ENCODE measurements around the gene MYT1. TPM values are rescaled to one million over a fixed set of nuclear protein-coding genes. Genes with fewer than 3 reads are reported as not detected.

Gene MYT1
- total and polyA plus RNA-seq, 2 of the 13 experiments (the other 11 are each of a cell fraction or from before 2014, with no cell fraction given) = 0.58 to 2.5 TPM

GRCh38 chr20:64220891-64221527 lies 56.8 kb downstream of the MYT1 start (continued):
- TF ChIP-seq KAT7 (CRISPR knock-in tag; IDR thresholded peaks at IDR 0.05; ENCODE audit: borderline replicate concordance) (no peak), ZSCAN30 (CRISPR knock-in tag; IDR thresholded peaks at IDR 0.05) (no peak), ZNF567 (CRISPR knock-in tag; IDR thresholded peaks at IDR 0.05; ENCODE audit: borderline replicate concordance) (peak; percentile 23; the same call in 1 of the 2 replicates), MAFK (conservative IDR thresholded peaks at IDR 0.05 in 1 of 2, IDR thresholded peaks at IDR 0.05 in 1 of 2; ENCODE audit: low read length in 2 of 2) (no peak), RFX5 (IDR thresholded peaks at IDR 0.05; ENCODE audit: low read depth, low read length) (no peak), BCL6 (CRISPR knock-in tag; IDR thresholded peaks at IDR 0.05) (peak; percentile 66; the same call in 1 of the 2 replicates), CTCF (CRISPR knock-in tag; IDR thresholded peaks at IDR 0.05) (peak; percentile 32; the same call in 1 of the 2 replicates), MLLT10 (CRISPR knock-in tag; IDR thresholded peaks at IDR 0.05) (no peak), MTF1 (CRISPR knock-in tag; IDR thresholded peaks at IDR 0.05) (no peak), PPARG (CRISPR knock-in tag; conservative IDR thresholded peaks at IDR 0.05) (no peak), ZEB1 (IDR thresholded peaks at IDR 0.05; ENCODE audit: insufficient replicate concordance, low read depth) (peak; percentile 32), KLF12 (CRISPR knock-in tag; IDR thresholded peaks at IDR 0.05; ENCODE audit: borderline replicate concordance) (no peak), POLR2AphosphoS2 (IDR thresholded peaks at IDR 0.05; ENCODE audit: low read depth, low read length) (no peak), ZNF710 (CRISPR knock-in tag; IDR thresholded peaks at IDR 0.05; ENCODE audit: borderline replicate concordance) (no peak), ZNF235 (CRISPR knock-in tag; IDR thresholded peaks at IDR 0.05; ENCODE audit: borderline replicate concordance) (no peak), ZNF616 (CRISPR knock-in tag; IDR thresholded peaks at IDR 0.05; ENCODE audit: low read depth) (no peak), ARID3A (IDR thresholded peaks at IDR 0.05; ENCODE audit: low read depth, low read length) (no peak), ZNF569 (CRISPR knock-in tag; IDR thresholded peaks at IDR 0.05; ENCODE audit: borderline replicate concordance) (no peak), TSC22D2 (CRISPR knock-in tag; IDR thresholded peaks at IDR 0.05; ENCODE audit: borderline replicate concordance) (no peak), ZFP36L2 (CRISPR knock-in tag; IDR thresholded peaks at IDR 0.05) (no peak), LCORL (IDR thresholded peaks at IDR 0.05) (no peak), LCORL (CRISPR knock-in tag; IDR thresholded peaks at IDR 0.05) (peak; percentile 88), ZFY (CRISPR knock-in tag; IDR thresholded peaks at IDR 0.05) (peak; percentile 34; the same call in 1 of the 2 replicates), ESRRA (CRISPR knock-in tag; IDR thresholded peaks at IDR 0.05; ENCODE audit: low read depth) (peak; percentile 73; the same call in 1 of the 2 replicates), NCOA1 (CRISPR knock-in tag; IDR thresholded peaks at IDR 0.05) (no peak), DNMT1 (CRISPR knock-in tag; IDR thresholded peaks at IDR 0.05) (no peak), NR2F1 (CRISPR knock-in tag; IDR thresholded peaks at IDR 0.05) (peak; percentile 86 to 88), NFRKB (IDR thresholded peaks at IDR 0.05) (no peak)

Measured in HepG2 (cell line).